IMR-90 (cell line): ENCODE measurements around the gene UBN1. TPM values are rescaled to one million over a fixed set of nuclear protein-coding genes. Genes with fewer than 3 reads are reported as not detected.

Experiments used
- ATAC-seq: fragments of 200-7000 bp; cut with Tn5 transposase; 2 replicates; pipeline ENCODE4 v1.9.1; 2020; ENCODE audit warnings: low read depth, mild to moderate bottlenecking, moderate library complexity
- BruUV-seq: library from RNA; stranded (reverse); fragments of 400-500 nt; replicated peaks from 2 replicates; lab custom pipeline; 2021; lab: Mats Ljungman, UMichigan
- CTCF ChIA-PET: fragments of 300-600 bp; formaldehyde crosslinking; extraction: SDS; loops from one replicate; lab custom pipeline; 2021; ENCODE audit warnings: antibody characterized with exemption; lab: Yijun Ruan, JAX
- POLR2A ChIA-PET: fragments of 300-600 bp; sonication (Branson Sonifier 250); formaldehyde crosslinking; loops from one replicate; lab custom pipeline; 2022; ENCODE audit warnings: antibody characterized with exemption; ENCODE audit not compliant: unreplicated experiment; lab: Charles Lee
- DNase-seq: peaks from one replicate; pipeline ENCODE4 v3.0.0; 2013
- H2AFZ ChIP-seq: replicated peaks from 2 replicates; pipeline ENCODE3; 2013; ENCODE audit warnings: low read length, mild to moderate bottlenecking; ENCODE audit not compliant: poor library complexity
- H2AK5ac ChIP-seq: 2 replicates; pipeline ENCODE4 v1.6.1; 2013; ENCODE audit warnings: low read depth, low read length, inconsistent platforms
- H2AK9ac ChIP-seq: replicated peaks from 2 replicates; pipeline ENCODE3; 2013; ENCODE audit warnings: mild to moderate bottlenecking, low read depth, low read length, moderate library complexity; ENCODE audit not compliant: poor library complexity
- H2BK120ac ChIP-seq: 2 replicates; pipeline ENCODE4 v1.6.1; 2013; ENCODE audit warnings: low read depth, low read length, inconsistent platforms
- H2BK15ac ChIP-seq: 3 replicates; pipeline ENCODE4 v1.6.1; 2013; ENCODE audit warnings: low read depth, low read length, inconsistent platforms
- H2BK20ac ChIP-seq: 2 replicates; pipeline ENCODE4 v1.6.1; 2013; ENCODE audit warnings: low read depth, mild to moderate bottlenecking, inconsistent platforms, low read length, moderate library complexity
- H2BK5ac ChIP-seq: 2 replicates; pipeline ENCODE4 v1.6.1; 2013; ENCODE audit warnings: mild to moderate bottlenecking, low read depth, low read length, inconsistent platforms; ENCODE audit not compliant: poor library complexity, severe bottlenecking
- H3K14ac ChIP-seq: replicated peaks from 2 replicates; pipeline ENCODE4 v1.6.1; 2013; ENCODE audit warnings: low read depth, low read length, inconsistent platforms
- H3K18ac ChIP-seq: 2 replicates; pipeline ENCODE4 v1.6.1; 2013; ENCODE audit warnings: low read depth, low read length, control low read depth
- H3K23ac ChIP-seq: 2 replicates; pipeline ENCODE4 v1.6.1; 2013; ENCODE audit warnings: low read depth, low read length, inconsistent platforms
- H3K27ac ChIP-seq: 2 replicates; pipeline ENCODE4 v1.5.1; 2013; ENCODE audit warnings: mild to moderate bottlenecking, control low read depth, low read length; ENCODE audit not compliant: insufficient read depth
- H3K27me3 ChIP-seq: 2 replicates; pipeline ENCODE4 v1.6.1; 2013; ENCODE audit warnings: low read length; ENCODE audit not compliant: control insufficient read depth, insufficient read depth
- H3K36me3 ChIP-seq: 2 replicates; pipeline ENCODE4 v1.6.1; 2013; ENCODE audit warnings: low read length, mixed read lengths; ENCODE audit not compliant: control insufficient read depth, insufficient read depth
- H3K4ac ChIP-seq: 2 replicates; pipeline ENCODE4 v1.6.1; 2013; ENCODE audit warnings: low read depth, low read length, inconsistent platforms
- H3K4me1 ChIP-seq: 2 replicates; pipeline ENCODE4 v1.6.1; 2013; ENCODE audit warnings: low read length, mixed read lengths; ENCODE audit not compliant: control insufficient read depth, insufficient read depth
- H3K4me2 ChIP-seq: 2 replicates; pipeline ENCODE4 v1.6.1; 2013; ENCODE audit warnings: low read depth, mild to moderate bottlenecking, control low read depth, low read length, moderate library complexity
- H3K4me3 ChIP-seq: 2 replicates; pipeline ENCODE4 v1.5.1; 2013; ENCODE audit warnings: low read depth, mild to moderate bottlenecking, control low read depth, low read length, moderate library complexity; ENCODE audit not compliant: insufficient read depth
- H3K56ac ChIP-seq: 2 replicates; pipeline ENCODE4 v1.6.1; 2013; ENCODE audit warnings: low read length, inconsistent platforms; ENCODE audit not compliant: insufficient read depth; ENCODE audit errors: extremely low read depth
- H3K79me1 ChIP-seq, 2 experiments: 2 replicates each; pipeline ENCODE4 v1.6.1; 2013; ENCODE audit warnings: low read length in 2 of 2, inconsistent platforms in 1 of 2, low read depth in 1 of 2
- H3K9ac ChIP-seq: 2 replicates; pipeline ENCODE4 v1.6.1; 2013; ENCODE audit warnings: low read depth, low read length, control low read depth
- H3K9me1 ChIP-seq: 2 replicates; pipeline ENCODE4 v1.6.1; 2013; ENCODE audit warnings: low read length, inconsistent platforms; ENCODE audit not compliant: insufficient read depth
- H3K9me3 ChIP-seq: 2 replicates; pipeline ENCODE4 v1.6.1; 2013; ENCODE audit warnings: low read length; ENCODE audit not compliant: control insufficient read depth, insufficient read depth
- H4K20me1 ChIP-seq: 2 replicates; pipeline ENCODE4 v1.6.1; 2013; ENCODE audit warnings: low read length, inconsistent platforms; ENCODE audit not compliant: insufficient read depth
- H4K5ac ChIP-seq: 2 replicates; pipeline ENCODE4 v1.6.1; 2013; ENCODE audit warnings: mild to moderate bottlenecking, low read depth, low read length, control low read depth
- H4K8ac ChIP-seq, 2 experiments: 2 replicates each; pipeline ENCODE4 v1.6.1; 2013; ENCODE audit warnings: low read depth in 2 of 2, low read length in 2 of 2, control low read depth in 1 of 2, inconsistent platforms in 1 of 2
- H4K91ac ChIP-seq: 2 replicates; pipeline ENCODE4 v1.6.1; 2013; ENCODE audit warnings: low read depth, low read length, inconsistent platforms; ENCODE audit not compliant: insufficient read depth
- BHLHE40 ChIP-seq: fragments of 150-350 bp; IDR thresholded peaks from 2 replicates; pipeline ENCODE4 v1.6.1; 2016; ENCODE audit warnings: mild to moderate bottlenecking, low read depth, low read length
- CHD1 ChIP-seq: IDR thresholded peaks from 2 replicates; pipeline ENCODE4 v1.6.1; 2012; ENCODE audit warnings: low read depth, low read length, improper control_type of control experiment
- CTCF ChIP-seq: conservative IDR thresholded peaks from 2 replicates; pipeline ENCODE4 v1.5.1; 2012; ENCODE audit warnings: mild to moderate bottlenecking, low read depth, low read length, improper control_type of control experiment
- FOS ChIP-seq: fragments of 150-350 bp; IDR thresholded peaks from 2 replicates; pipeline ENCODE4 v1.6.1; 2016; ENCODE audit warnings: low read depth, low read length
- MAFK ChIP-seq: IDR thresholded peaks from 2 replicates; pipeline ENCODE4 v1.6.1; 2012; ENCODE audit warnings: low read depth, low read length, improper control_type of control experiment
- NFE2L2 ChIP-seq: fragments of 150-350 bp; IDR thresholded peaks from 2 replicates; pipeline ENCODE4 v1.6.1; 2016; ENCODE audit warnings: low read depth, mild to moderate bottlenecking, low read length
- SMC3 ChIP-seq: fragments of 150-350 bp; IDR thresholded peaks from 2 replicates; pipeline ENCODE4 v1.6.1; 2016; ENCODE audit warnings: low read depth, mild to moderate bottlenecking, antibody characterized with exemption, low read length, moderate library complexity
- USF2 ChIP-seq: fragments of 150-350 bp; IDR thresholded peaks from 2 replicates; pipeline ENCODE4 v1.6.1; 2017; ENCODE audit warnings: mild to moderate bottlenecking, antibody characterized with exemption, low read length, low read depth
- WGBS, 2 experiments: methylation state at CpG; one replicate each; pipeline versions ENCODE4 v1.1.5 to v1.1.7; 2013; ENCODE audit warnings: missing lambda C conversion rate in 2 of 2; ENCODE audit not compliant: insufficient read length in 1 of 2; ENCODE audit errors: extremely low coverage in 2 of 2; 5-methylcytosine and 5-hydroxymethylcytosine counted together
- dilution Hi-C: fragments of 300-500 bp; cut with HindIII; formaldehyde crosslinking; loops from one replicate; pipeline ENCODE4 v1.14.3; 2018; ENCODE audit warnings: low sequenced_read_pairs; ENCODE audit not compliant: unreplicated experiment
- in situ Hi-C: fragments of 300-500 bp; cut with MboI; formaldehyde crosslinking; loops from 3 replicates; pipeline ENCODE4 v1.14.3; 2019; ENCODE audit warnings: low sequenced_read_pairs, inconsistent platforms, mixed read lengths
- intact Hi-C: fragments of 100-400 bp; cut with micrococcal nuclease; formaldehyde crosslinking; loops from 2 replicates; pipeline ENCODE4 v1.10.0; 2022
- polyA plus RNA-seq, 3 experiments: library from polyadenylated mRNA; depleted of rRNA; stranded (reverse); fragments of >200 nt; gene quantifications; 2 replicates each; pipeline ENCODE4 v1.2.3, GENCODE V29; 2012; ENCODE audit warnings: low replicate concordance in 1 of 3
- total RNA-seq: library from RNA; depleted of rRNA; stranded (reverse); fragments of >200 nt; gene quantifications from 2 replicates; pipeline ENCODE4 v1.2.3, GENCODE V29; 2012

UBN1 gene
- total and polyA plus RNA-seq, 2 of the 4 experiments (the other 2 are of a cell fraction) = 5.7 to 16.3 TPM

- H3K4me2 ChIP-seq = no peak overlapping the region
- no peak overlapping the region for H3K56ac ChIP-seq
- no peaks in the 10 kb centered on the region for H3K9me1 ChIP-seq
- dilution Hi-C loops (no loop called here), in situ Hi-C loops (no loop called here), intact Hi-C loops (no loop called here)
- no peak overlapping the region for H2BK5ac ChIP-seq
- no peak overlapping the region for H3K18ac ChIP-seq
- no peak overlapping the region for H2BK120ac ChIP-seq
- H2AK5ac ChIP-seq = no peak overlapping the region
- H4K20me1 ChIP-seq = no peaks in the 10 kb centered on the region
- no peak overlapping the region for H4K91ac ChIP-seq
- no peak overlapping the region for H3K14ac ChIP-seq
- H2BK20ac ChIP-seq = no peak overlapping the region
- no peaks in the 10 kb centered on the region for H3K36me3 ChIP-seq
- no CpG with 5 or more reads among the region's 6 CpGs for WGBS, 2 experiments
- H4K8ac ChIP-seq = no peak overlapping the region
- H3K27ac ChIP-seq = no peak overlapping the region
- no peak overlapping the region for H3K23ac ChIP-seq
- H3K9me3 ChIP-seq = peaks cover 10% of the 10 kb centered on the region
- H3K27me3 ChIP-seq = peaks cover 21% of the 10 kb centered on the region
- ChIA-PET CTCF (no interaction called here), POLR2A (no interaction called here)
- no peak for DNase-seq
- no peaks in the 10 kb centered on the region for H3K79me1 ChIP-seq
- H3K4me3 ChIP-seq = no peak overlapping the region
- no peak overlapping the region for H3K4ac ChIP-seq
- no peak for ATAC-seq
- no peak overlapping the region for H3K9ac ChIP-seq
- peaks cover 2% of the 10 kb centered on the region; the same call in 1 of the 2 replicates for H3K4me1 ChIP-seq
- H2AFZ ChIP-seq = no peak overlapping the region
- H2BK15ac ChIP-seq = no peak overlapping the region
- no peak overlapping the region for H4K5ac ChIP-seq
- TF ChIP-seq CHD1 (no peak), USF2 (no peak), FOS (no peak), MAFK (no peak), CTCF (no peak), NFE2L2 (no peak), SMC3 (no peak), BHLHE40 (no peak)
- H2AK9ac ChIP-seq = no peak overlapping the region
- BruUV-seq = no TSS peak
These were observed 76.6 kb downstream of the UBN1 start for GRCh38 chr16:4923853-4924252.
